ENCODE data around the gene VIPR2. TPM values are rescaled to one million over a fixed set of nuclear protein-coding genes. Genes with fewer than 3 reads are reported as not detected.

The VIPR2 gene
- total RNA-seq, 4 donors from 2014 or later: 9.3 to 16.6 (median 12.1) TPM

- intact Hi-C loops (cut with DNase I): no loop called here
- Histone ChIP-seq H3K4me3 (no peak overlapping the region), H3K27me3 (peaks cover 0 to 37% (median 2%) of the 10 kb centered on the region in 4 donors), H3K9me3 (no peaks in the 10 kb centered on the region), H3K4me1 (peaks cover 7 to 31% (median 25%) of the 10 kb centered on the region in 4 donors), H3K27ac (replicated peaks in 1 of 4) (no peak overlapping the region), H3K36me3 (no peaks in the 10 kb centered on the region)
- TF ChIP-seq POLR2AphosphoS5 (IDR thresholded peaks at IDR 0.05) (no peak), CTCF (IDR thresholded peaks at IDR 0.05) (no peak), POLR2A (IDR thresholded peaks at IDR 0.05; ENCODE audit: low read depth) (no peak), EP300 (IDR thresholded peaks at IDR 0.05) (no peak)
- no peak for DNase-seq (ENCODE audit: extremely low spot score)
- WGBS: 71% methylated on average over 22 of the region's 22 CpGs
These were observed 117.4 kb downstream of the VIPR2 start for GRCh38 chr7:159027056-159027788.

DNA sequence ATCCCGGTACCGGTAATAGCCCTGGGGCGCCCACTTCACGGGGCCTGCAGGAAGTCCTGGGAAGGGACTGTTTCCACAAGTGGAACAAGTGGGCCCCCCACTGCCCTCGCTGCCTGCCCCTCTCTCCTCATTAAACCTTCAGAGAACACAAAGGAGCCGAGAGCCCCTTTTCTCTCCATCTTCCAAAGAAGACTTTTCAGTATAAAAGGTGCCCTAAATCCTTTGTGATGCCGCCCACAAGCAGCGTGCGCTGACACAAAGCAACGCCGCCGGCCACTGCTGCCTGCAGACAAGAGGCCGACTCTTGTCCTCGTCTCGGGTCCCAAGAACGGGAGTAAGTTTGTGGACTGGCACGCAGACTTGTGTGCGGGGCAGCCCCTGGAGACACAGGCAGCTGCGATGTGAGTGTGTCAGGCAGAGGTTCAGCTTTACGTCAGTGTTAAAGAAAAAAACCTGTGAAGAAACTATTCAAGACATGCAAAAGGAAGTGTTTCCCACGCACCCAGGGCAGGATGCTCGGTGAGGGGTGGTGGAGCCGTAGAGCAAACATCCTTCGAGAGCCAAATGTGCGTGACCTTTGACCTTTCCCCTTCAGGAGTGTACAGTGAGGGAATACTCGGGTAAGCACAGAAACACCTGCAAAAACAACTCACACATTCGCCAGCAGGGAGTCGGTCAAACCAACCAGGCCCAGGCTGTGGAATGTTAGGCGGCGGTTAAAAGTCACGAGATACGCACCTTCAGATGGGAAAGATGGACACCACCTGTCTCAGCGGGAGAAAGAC, 118.2 kb downstream of the VIPR2 start:
- DNase-seq (ENCODE audit: extremely low spot score): no peak
- WGBS: 75% methylated on average over 33 of the region's 33 CpGs
- no peaks in the 10 kb centered on the region for H3K9me3 ChIP-seq

DNA sequence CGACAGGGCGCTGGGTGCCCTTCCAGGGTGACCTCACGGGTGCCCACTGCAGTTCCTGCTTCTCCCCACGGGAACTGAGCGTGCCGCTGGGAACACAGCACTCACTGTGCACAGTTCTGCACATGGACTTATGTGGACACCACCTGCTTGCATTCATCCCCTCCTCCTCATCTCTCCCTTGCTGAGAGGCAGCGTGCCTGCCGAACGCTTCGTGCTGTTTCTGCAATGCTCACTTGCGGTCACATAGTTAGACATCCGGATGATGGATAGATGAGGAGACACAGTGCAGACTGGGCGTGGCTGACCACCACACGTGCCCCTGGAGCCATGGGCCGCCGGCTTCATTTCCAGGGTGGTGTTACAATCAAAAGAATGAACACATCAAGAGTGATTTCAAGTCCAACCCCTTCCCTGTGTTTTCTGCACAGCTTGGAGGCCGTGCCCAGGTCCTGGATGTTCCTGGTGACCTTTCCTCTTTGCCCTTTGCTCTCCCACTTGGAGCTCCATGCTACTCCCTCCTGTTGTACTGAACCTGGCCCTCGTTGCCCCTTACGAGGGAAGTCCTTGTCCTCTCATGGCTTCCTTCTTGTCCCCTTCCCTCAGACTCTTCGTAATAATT, 119.4 kb downstream of the VIPR2 start:
- H3K4me3 ChIP-seq: no peak overlapping the region
- H3K9me3 ChIP-seq: no peaks in the 10 kb centered on the region
- H3K27me3 ChIP-seq: peaks cover 0 to 37% (median 2%) of the 10 kb centered on the region in 4 donors
- peaks cover 4 to 15% (median 9%) of the 10 kb centered on the region in 4 donors for H3K4me1 ChIP-seq
- WGBS: 75% methylated on average over 20 of the region's 20 CpGs
- no peak for TF ChIP-seq CTCF (IDR thresholded peaks at IDR 0.05)
- TF ChIP-seq EP300 (IDR thresholded peaks at IDR 0.05): no peak
- TF ChIP-seq POLR2AphosphoS5 (IDR thresholded peaks at IDR 0.05): no peak
- TF ChIP-seq POLR2A (IDR thresholded peaks at IDR 0.05; ENCODE audit: low read depth): no peak
- intact Hi-C loops (cut with DNase I): no loop called here
- H3K27ac ChIP-seq (replicated peaks in 1 of 4): no peak overlapping the region
- no peak for DNase-seq (ENCODE audit: extremely low spot score)
- no peaks in the 10 kb centered on the region for H3K36me3 ChIP-seq

More for the DNA sequence above, 118.2 kb downstream of the VIPR2 start:
- H3K27me3 ChIP-seq: peaks cover 0 to 37% (median 2%) of the 10 kb centered on the region in 4 donors
- no peak for TF ChIP-seq POLR2A (IDR thresholded peaks at IDR 0.05; ENCODE audit: low read depth)
- peaks cover 6 to 27% (median 21%) of the 10 kb centered on the region in 4 donors for H3K4me1 ChIP-seq
- no peaks in the 10 kb centered on the region for H3K36me3 ChIP-seq
- intact Hi-C loops (cut with DNase I): no loop called here
- H3K27ac ChIP-seq (replicated peaks in 1 of 4): no peak overlapping the region
- H3K4me3 ChIP-seq: no peak overlapping the region

DNA sequence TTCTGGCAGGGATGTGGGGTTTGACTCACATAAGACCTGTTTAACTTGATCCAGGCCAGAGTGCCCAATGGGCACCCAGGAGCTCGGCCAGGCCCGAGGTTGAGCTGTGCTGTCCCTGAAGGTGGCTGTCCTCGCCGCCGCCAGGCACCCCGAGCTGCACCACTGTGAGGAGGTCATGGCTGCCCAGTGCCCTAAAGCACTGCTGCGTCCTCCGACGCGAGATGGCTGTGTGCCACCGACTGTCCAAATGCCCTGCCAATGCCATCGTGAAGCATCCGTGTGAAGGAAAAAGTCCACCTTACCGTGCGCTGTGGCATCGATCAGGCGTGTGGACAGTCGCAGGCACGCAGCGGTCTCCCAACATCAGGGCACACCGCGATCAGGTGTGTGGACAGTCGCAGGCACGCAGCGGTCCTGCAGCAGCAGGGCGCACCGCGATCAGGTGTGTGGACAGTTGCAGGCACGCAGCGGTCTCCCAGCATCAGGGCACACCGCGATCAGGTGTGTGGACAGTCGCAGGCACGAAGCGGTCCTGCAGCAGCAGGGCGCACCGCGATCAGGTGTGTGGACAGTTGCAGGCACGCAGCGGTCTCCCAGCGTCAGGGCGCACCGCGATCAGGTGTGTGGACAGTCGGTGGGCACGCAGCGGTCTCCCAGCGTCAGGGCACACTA, 120.3 kb downstream of the VIPR2 start:
- intact Hi-C loops (cut with DNase I): no loop called here
- no peak overlapping the region for H3K4me3 ChIP-seq
- H3K27ac ChIP-seq (replicated peaks in 1 of 4): no peak overlapping the region
- TF ChIP-seq CTCF (IDR thresholded peaks at IDR 0.05): no peak
- no peak for TF ChIP-seq EP300 (IDR thresholded peaks at IDR 0.05)
- no peak for TF ChIP-seq POLR2AphosphoS5 (IDR thresholded peaks at IDR 0.05)
- TF ChIP-seq POLR2A (IDR thresholded peaks at IDR 0.05; ENCODE audit: low read depth): no peak
- H3K27me3 ChIP-seq: peaks cover 0 to 31% (median 2%) of the 10 kb centered on the region in 4 donors
- no peak for DNase-seq (ENCODE audit: extremely low spot score)
- peaks cover 4 to 14% (median 6%) of the 10 kb centered on the region in 4 donors for H3K4me1 ChIP-seq
- H3K36me3 ChIP-seq: no peaks in the 10 kb centered on the region
- WGBS: 92% methylated on average over 48 of the region's 48 CpGs
- no peaks in the 10 kb centered on the region for H3K9me3 ChIP-seq
